M059J (cell line): Measurements from ENCODE around the gene NR1H2. TPM values are rescaled to one million over a fixed set of nuclear protein-coding genes. Genes with fewer than 3 reads are reported as not detected.
"Not testable (repeated sequence)": the region's sequence is repeated elsewhere in the genome, so short reads cannot be mapped to it uniquely, and the experiment has no call there.

Experiments used
- DNase-seq: peaks from one replicate; pipeline ENCODE4 v3.0.0-alpha.2; 2012; ENCODE audit warnings: low read depth
- total RNA-seq: library from RNA; depleted of rRNA; stranded (reverse); fragments of >200 nt; shearing (Covaris generic); gene quantifications from 2 replicates; pipeline ENCODE4 v1.2.3, GENCODE V29; 2014; rRNA removed

Gene NR1H2
- 74.0 and 116 TPM in 2 replicates for total RNA-seq

GRCh38 chr19:50376166-50377050 is at the start of gene NR1H2:
TSS of gene NR1H2 (plus strand) at chr19:50376457. CDS start at chr19:50377606, 1,149 bp downstream.
- DNase-seq = peak; percentile 94

- no peak for DNase-seq
Observed at GRCh38 chr19:50327013-50327412, 49.2 kb upstream of the NR1H2 start.

- DNase-seq = no peak
Observed at GRCh38 chr19:50327461-50328223, 48.6 kb upstream of the NR1H2 start.

- DNase-seq = no peak
Observed at GRCh38 chr19:50328224-50328872, 47.9 kb upstream of the NR1H2 start.

GRCh38 chr19:50328873-50329145 is 47.4 kb upstream of the NR1H2 start:
- no peak for DNase-seq

- peak; percentile 83 for DNase-seq
Observed at GRCh38 chr19:50329146-50329925, 46.9 kb upstream of the NR1H2 start, which contains the start of gene KCNC3. TSS of gene KCNC3 (minus strand) at chr19:50329377. CDS start at chr19:50329082, 295 bp downstream.

- DNase-seq = not testable (repeated sequence)
Observed at GRCh38 chr19:50329926-50330294, 46.3 kb upstream of the NR1H2 start.

GRCh38 chr19:50330365-50331078 is 45.7 kb upstream of the NR1H2 start:
- peak; percentile 59 for DNase-seq

GRCh38 chr19:50331221-50331993 is 44.9 kb upstream of the NR1H2 start:
- no peak for DNase-seq

GRCh38 chr19:50331994-50332243 is 44.3 kb upstream of the NR1H2 start:
- DNase-seq = no peak

- DNase-seq = no peak
Observed at GRCh38 chr19:50332244-50333038, 43.8 kb upstream of the NR1H2 start.

GRCh38 chr19:50333235-50333736 is 43.0 kb upstream of the NR1H2 start:
- DNase-seq = peak; percentile 86

GRCh38 chr19:50333737-50334617 is 42.3 kb upstream of the NR1H2 start:
- DNase-seq = peak; percentile 65

- no peak for DNase-seq
Observed at GRCh38 chr19:50334741-50335421, 41.4 kb upstream of the NR1H2 start.

- not testable (repeated sequence) for DNase-seq
Observed at GRCh38 chr19:50337031-50337430, 39.2 kb upstream of the NR1H2 start.

GRCh38 chr19:50340331-50340730 is 35.9 kb upstream of the NR1H2 start:
- no peak for DNase-seq

GRCh38 chr19:50341091-50341564 is 35.1 kb upstream of the NR1H2 start:
- DNase-seq = no peak
